Hepatic stellate cell (primary cell): ENCODE measurements around the gene ZFP64.
"Not testable (repeated sequence)": the region's sequence is repeated elsewhere in the genome, so short reads cannot be mapped to it uniquely, and the experiment has no call there.

Experiments
- DNase-seq: peaks from one replicate; pipeline ENCODE4 v3.0.0; 2011; ENCODE audit warnings: low spot score

The ZFP64 gene

GRCh38 chr20:52204136-52204535 is 12.6 kb upstream of the ZFP64 start:
- DNase-seq = no peak

- no peak for DNase-seq
These were observed 9.8 kb upstream of the ZFP64 start for GRCh38 chr20:52201395-52201794.

- no peak for DNase-seq
These were observed 9.3 kb upstream of the ZFP64 start for GRCh38 chr20:52200870-52201269.

GRCh38 chr20:52196845-52197244 is 5.3 kb upstream of the ZFP64 start:
- DNase-seq = no peak

GRCh38 chr20:52193886-52194545 is 2.4 kb upstream of the ZFP64 start:
- no peak for DNase-seq

- no peak for DNase-seq
These were observed 1.6 kb upstream of the ZFP64 start for GRCh38 chr20:52193133-52193532.

- not testable (repeated sequence) for DNase-seq
These were observed 1.1 kb upstream of the ZFP64 start for GRCh38 chr20:52192719-52193007.

- peak; percentile 25 for DNase-seq
These were observed 538 bp upstream of the ZFP64 start for GRCh38 chr20:52191916-52192718.

- peak; percentile 65 for DNase-seq
These were observed 995 bp downstream of the ZFP64 start for GRCh38 chr20:52190437-52191131.

GRCh38 chr20:52181766-52182165 is 9.8 kb downstream of the ZFP64 start:
- DNase-seq = no peak

- no peak for DNase-seq
These were observed 11.3 kb downstream of the ZFP64 start for GRCh38 chr20:52180180-52180840.

GRCh38 chr20:52179331-52180179 is 12.0 kb downstream of the ZFP64 start:
- DNase-seq = no peak

- DNase-seq = no peak
These were observed 12.9 kb downstream of the ZFP64 start for GRCh38 chr20:52178691-52179090.

GRCh38 chr20:52175840-52176239 is 15.7 kb downstream of the ZFP64 start:
- no peak for DNase-seq

- no peak for DNase-seq
These were observed 19.1 kb downstream of the ZFP64 start for GRCh38 chr20:52172392-52173047.

GRCh38 chr20:52171025-52171424 is 20.6 kb downstream of the ZFP64 start:
- no peak for DNase-seq

GRCh38 chr20:52168116-52168515 is 23.5 kb downstream of the ZFP64 start:
- DNase-seq = no peak

- no peak for DNase-seq
These were observed 24.2 kb downstream of the ZFP64 start for GRCh38 chr20:52167232-52167840.

GRCh38 chr20:52166150-52166549 is 25.4 kb downstream of the ZFP64 start:
- no peak for DNase-seq

- no peak for DNase-seq
These were observed 30.9 kb downstream of the ZFP64 start for GRCh38 chr20:52160621-52161204.
